SJSA1 (cell line): ENCODE results near the gene MRI1. TPM values are rescaled to one million over a fixed set of nuclear protein-coding genes. Genes with fewer than 3 reads are reported as not detected.
"Not testable (repeated sequence)": the region's sequence is repeated elsewhere in the genome, so short reads cannot be mapped to it uniquely, and the experiment has no call there.

Experiments
- DNase-seq, 2 experiments: peaks; one replicate each; pipeline ENCODE4 v3.0.0-alpha.2; 2015 to 2020; ENCODE audit warnings: low spot score in 2 of 2, low read depth in 1 of 2
- H3K27ac ChIP-seq: fragments of 250-450 bp; sonication (Bioruptor Pico); 2 replicates; pipeline ENCODE4 v1.5.1; 2020; ENCODE audit warnings: mild to moderate bottlenecking, moderate library complexity
- H3K27me3 ChIP-seq: fragments of 250-450 bp; sonication (Bioruptor Pico); replicated peaks from 2 replicates; pipeline ENCODE4 v1.5.1; 2020; ENCODE audit warnings: mild to moderate bottlenecking, moderate library complexity
- H3K36me3 ChIP-seq: fragments of 250-450 bp; sonication (Bioruptor Pico); 2 replicates; pipeline ENCODE4 v1.5.1; 2020; ENCODE audit warnings: mild to moderate bottlenecking
- H3K4me1 ChIP-seq: fragments of 250-450 bp; sonication (Bioruptor Pico); replicated peaks from 2 replicates; pipeline ENCODE4 v1.6.1; 2021; ENCODE audit warnings: mild to moderate bottlenecking
- H3K4me3 ChIP-seq: fragments of 250-450 bp; sonication (Bioruptor Pico); 2 replicates; pipeline ENCODE4 v1.5.1; 2020; ENCODE audit warnings: mild to moderate bottlenecking
- H3K9me3 ChIP-seq: fragments of 250-450 bp; sonication (Bioruptor Pico); replicated peaks from 2 replicates; pipeline ENCODE4 v1.5.1; 2020; ENCODE audit warnings: mild to moderate bottlenecking
- total RNA-seq: library from RNA; depleted of rRNA; stranded (reverse); fragments of >200 nt; shearing (Covaris generic); gene quantifications from 2 replicates; pipeline ENCODE4 v1.2.3, GENCODE V29; 2014

MRI1 gene
- total RNA-seq, 1 experiment from 2014 or later, result 45.4 TPM

- Histone ChIP-seq H3K27ac (no peak overlapping the region), H3K4me1 (peaks cover 16% of the 10 kb centered on the region), H3K27me3 (no peaks in the 10 kb centered on the region), H3K36me3 (peaks cover 70% of the 10 kb centered on the region), H3K4me3 (no peak overlapping the region), H3K9me3 (no peaks in the 10 kb centered on the region; the same call in 1 of the 2 replicates)
- DNase-seq, result no peak
Observed at GRCh38 chr19:13766095-13766481, 1.8 kb downstream of the MRI1 start.

DNA sequence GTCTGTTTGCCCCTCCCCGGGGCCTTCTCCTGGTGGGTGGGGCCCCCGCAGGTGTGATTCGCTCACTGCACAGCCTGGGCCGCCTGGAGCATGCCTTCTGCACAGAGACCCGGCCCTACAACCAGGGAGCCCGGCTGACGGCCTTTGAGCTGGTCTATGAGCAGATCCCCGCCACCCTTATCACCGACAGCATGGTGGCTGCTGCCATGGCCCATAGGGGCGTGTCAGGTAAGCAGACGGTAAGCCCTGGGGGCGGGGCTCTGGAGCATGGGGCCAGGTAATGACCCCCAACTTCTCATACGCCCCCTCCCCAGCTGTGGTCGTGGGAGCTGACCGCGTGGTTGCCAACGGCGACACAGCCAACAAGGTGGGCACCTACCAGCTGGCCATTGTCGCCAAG, 4.2 kb downstream of the MRI1 start:
- no peaks in the 10 kb centered on the region for H3K27me3 ChIP-seq
- no peak overlapping the region for H3K27ac ChIP-seq
- H3K4me1 ChIP-seq, result peaks cover 16% of the 10 kb centered on the region
- no peak for DNase-seq
- peaks cover 57% of the 10 kb centered on the region for H3K36me3 ChIP-seq
- no peak overlapping the region for H3K4me3 ChIP-seq
- no peaks in the 10 kb centered on the region; the same call in 1 of the 2 replicates for H3K9me3 ChIP-seq

DNA sequence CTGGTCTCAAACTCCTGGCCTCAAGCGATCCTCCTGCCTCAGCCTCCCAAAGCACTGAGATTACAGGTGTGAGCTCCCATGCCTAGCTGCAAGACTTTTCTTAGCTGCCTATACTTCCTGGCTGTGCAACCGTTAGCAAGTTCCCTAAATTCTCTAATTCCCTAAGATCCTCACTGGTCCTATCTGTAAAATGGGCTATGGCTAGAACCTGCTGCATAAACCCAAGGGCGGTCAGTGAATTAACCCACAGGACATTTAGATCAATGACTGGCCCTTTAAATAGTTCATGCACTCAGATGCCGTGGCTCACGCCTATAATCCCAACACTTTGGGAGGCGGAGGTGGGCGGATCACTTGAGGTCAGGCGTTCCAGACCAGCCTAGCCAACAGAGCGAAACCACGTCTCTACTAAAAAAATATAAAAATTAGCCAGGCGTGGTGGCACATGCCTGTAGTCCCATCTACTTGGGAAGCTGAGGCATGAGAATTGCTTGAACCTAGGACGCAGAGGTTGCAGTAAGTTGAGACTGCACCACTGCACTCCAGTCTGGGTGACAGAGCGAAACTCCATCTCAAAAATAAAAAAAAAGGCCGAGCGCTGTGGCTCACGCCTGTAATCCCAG, 5.8 kb downstream of the MRI1 start:
- Histone ChIP-seq H3K27me3 (no peaks in the 10 kb centered on the region), H3K4me3 (no peak overlapping the region), H3K36me3 (peaks cover 60% of the 10 kb centered on the region), H3K9me3 (no peaks in the 10 kb centered on the region), H3K27ac (no peak overlapping the region), H3K4me1 (peaks cover 9% of the 10 kb centered on the region)
- DNase-seq, result no peak

- Histone ChIP-seq H3K9me3 (no peaks in the 10 kb centered on the region), H3K4me3 (peak within 1 kb of the TSS; percentile 65), H3K4me1 (peaks cover 7% of the 10 kb centered on the region), H3K36me3 (peaks cover 71% of the 10 kb centered on the region), H3K27ac (peak within 1 kb of the TSS; percentile 35), H3K27me3 (no peaks in the 10 kb centered on the region)
- peak; percentile 79 to 90 for DNase-seq
Observed at GRCh38 chr19:13774217-13775191, 10.2 kb downstream of the MRI1 start, which contains the start of gene C19orf53. Gene C19orf53, plus strand, starts transcription at chr19:13774456. Its CDS starts 22 bp downstream, at chr19:13774478.

DNA sequence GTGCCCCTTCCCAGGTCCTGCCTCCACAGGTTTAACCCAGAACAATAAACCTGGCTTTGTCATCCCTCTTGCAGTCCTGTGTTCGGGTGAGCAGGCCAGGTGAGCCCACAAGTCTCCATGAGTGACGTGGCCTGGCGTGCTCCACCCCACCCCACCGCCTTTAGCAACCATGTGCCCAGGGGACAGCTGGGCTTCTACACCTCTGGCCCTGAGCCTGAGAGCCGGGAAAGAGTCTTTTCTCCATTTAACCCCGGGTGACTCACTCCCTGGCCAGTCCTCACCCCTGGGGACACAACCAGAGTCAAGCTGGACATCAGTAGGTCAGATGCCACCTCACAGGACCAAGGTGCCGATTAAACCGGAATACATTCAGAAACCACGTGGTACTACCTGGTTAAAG, 14.1 kb downstream of the MRI1 start:
- peaks cover 34% of the 10 kb centered on the region for H3K4me1 ChIP-seq

GRCh38 chr19:13778847-13779246, 14.5 kb downstream of the MRI1 start:
- no peaks in the 10 kb centered on the region for H3K27me3 ChIP-seq
- H3K4me3 ChIP-seq, result no peak overlapping the region
- no peak overlapping the region for H3K27ac ChIP-seq
- no peaks in the 10 kb centered on the region for H3K9me3 ChIP-seq
- no peak for DNase-seq
- peaks cover 39% of the 10 kb centered on the region for H3K4me1 ChIP-seq
- H3K36me3 ChIP-seq, result peaks cover 54% of the 10 kb centered on the region

More for the DNA sequence above, 14.1 kb downstream of the MRI1 start:
- no peak for DNase-seq
- peaks cover 54% of the 10 kb centered on the region for H3K36me3 ChIP-seq
- H3K27me3 ChIP-seq, result no peaks in the 10 kb centered on the region
- H3K9me3 ChIP-seq, result no peaks in the 10 kb centered on the region
- H3K27ac ChIP-seq, result no peak overlapping the region
- H3K4me3 ChIP-seq, result no peak overlapping the region

- DNase-seq, H3K4me3 ChIP-seq, H3K9me3 ChIP-seq, H3K27me3 ChIP-seq, H3K27ac ChIP-seq: not testable (repeated sequence)
- peaks cover 49% of the 10 kb centered on the region for H3K36me3 ChIP-seq
- peaks cover 40% of the 10 kb centered on the region for H3K4me1 ChIP-seq
Observed at GRCh38 chr19:13779794-13780193, 15.5 kb downstream of the MRI1 start.

GRCh38 chr19:13781547-13781946, 17.2 kb downstream of the MRI1 start:
- Histone ChIP-seq H3K4me1 (peaks cover 41% of the 10 kb centered on the region), H3K4me3 (no peak overlapping the region), H3K9me3 (no peaks in the 10 kb centered on the region), H3K27me3 (no peaks in the 10 kb centered on the region), H3K36me3 (peaks cover 34% of the 10 kb centered on the region), H3K27ac (peak overlapping the region; percentile 51; the same call in 1 of the 2 replicates)
- peak; percentile 79 to 82 for DNase-seq

DNA sequence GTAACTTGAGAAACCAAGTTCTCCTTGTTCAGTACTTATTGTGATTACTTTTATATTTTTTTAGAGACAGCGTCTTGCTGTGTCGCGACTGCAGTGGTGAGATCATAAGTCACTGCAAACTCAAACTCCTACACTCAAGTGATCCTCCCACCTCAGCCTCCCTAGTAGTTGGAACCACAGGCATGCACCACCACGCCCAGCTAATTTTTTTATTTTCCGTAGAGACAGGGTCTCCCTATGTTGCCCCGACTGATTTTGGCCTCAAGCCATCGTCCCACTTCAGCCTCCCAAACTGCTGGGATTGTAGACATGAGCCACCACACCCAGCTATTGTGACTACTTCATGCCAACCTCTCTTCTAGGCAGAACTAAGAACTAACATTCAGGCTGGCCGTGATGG, 18.2 kb downstream of the MRI1 start:
- Histone ChIP-seq H3K4me1 (peaks cover 48% of the 10 kb centered on the region), H3K27ac (no peak overlapping the region), H3K9me3 (no peaks in the 10 kb centered on the region), H3K36me3 (peaks cover 27% of the 10 kb centered on the region), H3K4me3 (no peak overlapping the region), H3K27me3 (no peaks in the 10 kb centered on the region)
- DNase-seq, result no peak

GRCh38 chr19:13783565-13784500, 19.5 kb downstream of the MRI1 start:
- H3K4me3 ChIP-seq, result no peak overlapping the region
- no peak overlapping the region for H3K27ac ChIP-seq
- no peaks in the 10 kb centered on the region for H3K27me3 ChIP-seq
- DNase-seq, result no peak
- no peaks in the 10 kb centered on the region for H3K9me3 ChIP-seq
- peaks cover 59% of the 10 kb centered on the region for H3K4me1 ChIP-seq
- H3K36me3 ChIP-seq, result peaks cover 14% of the 10 kb centered on the region

DNA sequence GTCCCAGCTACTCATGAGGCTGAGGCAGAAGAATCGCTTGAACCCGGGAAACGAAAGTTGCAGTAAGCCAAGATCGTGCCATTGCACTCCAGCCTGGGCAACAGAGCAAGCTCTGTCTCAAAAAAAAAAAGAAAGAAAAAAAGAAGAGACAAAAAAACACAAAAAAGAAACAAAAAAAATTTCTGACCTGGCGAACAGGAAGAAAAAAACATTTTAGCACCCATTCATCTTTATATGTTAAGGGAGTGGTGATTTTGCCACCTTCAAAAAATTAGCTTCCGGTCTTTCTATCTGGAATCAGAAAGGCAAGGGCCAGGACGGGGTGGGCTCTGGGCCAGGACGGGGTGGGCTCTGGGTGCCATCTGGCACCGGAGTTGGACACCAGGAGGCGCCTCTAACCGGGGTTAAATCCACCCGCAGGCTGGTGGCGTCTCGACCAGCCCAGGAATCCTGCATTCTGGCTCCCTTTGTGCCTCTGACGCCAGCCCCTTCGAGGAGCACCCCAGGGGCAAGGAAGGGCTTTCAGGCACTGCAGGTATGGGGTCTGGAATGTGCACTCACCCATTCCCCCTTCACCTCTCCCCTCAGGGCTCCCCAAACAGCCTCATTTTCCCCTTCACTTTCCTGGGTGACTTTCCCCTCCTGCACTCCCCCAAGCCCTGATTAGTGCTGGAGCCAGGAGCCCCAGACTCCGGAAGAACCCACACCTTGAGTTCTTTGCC, 20.6 kb downstream of the MRI1 start:
- H3K27ac ChIP-seq, result no peak overlapping the region

DNA sequence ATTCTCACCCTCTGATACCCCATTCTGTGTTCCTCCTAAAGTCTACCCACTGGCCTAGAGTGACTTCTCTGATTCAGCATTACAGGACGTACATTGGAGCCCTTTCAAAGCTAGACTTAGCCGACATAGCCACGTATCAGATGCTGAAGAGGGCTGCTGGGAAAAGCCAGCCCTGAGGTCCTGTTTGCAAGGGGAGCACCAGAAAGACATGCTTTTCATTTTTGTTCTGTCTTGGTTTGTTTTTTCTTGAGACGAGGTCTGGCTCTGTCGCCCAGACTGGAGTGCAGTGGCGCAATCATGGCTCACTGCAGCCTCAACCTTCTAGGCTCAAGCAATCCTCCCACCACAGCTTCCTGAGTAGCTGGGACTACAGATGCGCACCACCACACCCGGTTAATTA, 24.7 kb downstream of the MRI1 start:
- H3K27ac ChIP-seq, result no peak overlapping the region; the same call in 1 of the 2 replicates
- peaks cover 35% of the 10 kb centered on the region for H3K4me1 ChIP-seq
- H3K9me3 ChIP-seq, result no peaks in the 10 kb centered on the region
- DNase-seq, result peak in 1 of 2 experiments; percentile 21
- H3K4me3 ChIP-seq, result no peak overlapping the region
- no peaks in the 10 kb centered on the region for H3K36me3 ChIP-seq
- H3K27me3 ChIP-seq, result no peaks in the 10 kb centered on the region

More for the DNA sequence above, 20.6 kb downstream of the MRI1 start:
- DNase-seq, result peak; percentile 50 to 82
- no peaks in the 10 kb centered on the region for H3K27me3 ChIP-seq
- H3K4me1 ChIP-seq, result peaks cover 65% of the 10 kb centered on the region
- no peak overlapping the region for H3K4me3 ChIP-seq
- H3K9me3 ChIP-seq, result no peaks in the 10 kb centered on the region
- peaks cover 4% of the 10 kb centered on the region for H3K36me3 ChIP-seq
